Sigmoid colon (tissue), 4 donors: ENCODE results near the gene ROBO1.

Experiments
- POLR2A ChIP-seq, 2 donors: fragments of 450-650 bp; IDR thresholded peaks; one replicate each; pipeline ENCODE4 v1.6.1; 2016; ENCODE audit warnings: antibody characterized with exemption in 2 of 2, mild to moderate bottlenecking in 2 of 2, moderate library complexity in 2 of 2
- POLR2AphosphoS5 ChIP-seq, 4 donors: sonication (generic); formaldehyde crosslinking; IDR thresholded peaks; one replicate each; pipeline ENCODE4 v1.6.1; 2017; ENCODE audit warnings: antibody characterized with exemption in 4 of 4
- TF ChIP-seq, protein P1 (sequence below), 4 experiments: fragments of 450-650 bp in 3 of 4; fragments of 200-600 bp in 1 of 4; IDR thresholded peaks; one replicate each; pipeline ENCODE4 v1.5.1; 2016 to 2019; ENCODE audit warnings: antibody characterized with exemption in 4 of 4, mild to moderate bottlenecking in 3 of 4, moderate library complexity in 2 of 4

DNA sequence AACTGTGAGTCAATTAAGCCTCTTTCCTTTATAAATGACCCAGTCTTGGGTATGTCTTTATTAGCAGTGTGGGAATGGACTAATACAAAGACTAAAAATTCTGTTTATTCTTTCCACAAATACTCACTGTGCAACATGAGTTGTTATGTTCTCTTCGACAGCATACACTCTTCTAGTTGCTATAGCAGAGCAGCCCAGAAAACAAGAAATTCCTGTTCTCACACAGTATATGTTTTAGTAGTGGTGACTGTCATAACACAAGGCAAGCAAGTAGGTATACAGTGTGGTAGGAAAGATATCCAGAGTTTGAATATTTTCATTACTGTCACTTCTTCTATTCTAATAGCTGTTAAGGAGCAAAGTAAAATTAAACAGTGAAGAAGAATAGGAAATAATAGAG, 453.3 kb downstream of the ROBO1 start:
- TF ChIP-seq POLR2A (IDR thresholded peaks at IDR 0.05) = no peak
- TF ChIP-seq, protein P1, sequence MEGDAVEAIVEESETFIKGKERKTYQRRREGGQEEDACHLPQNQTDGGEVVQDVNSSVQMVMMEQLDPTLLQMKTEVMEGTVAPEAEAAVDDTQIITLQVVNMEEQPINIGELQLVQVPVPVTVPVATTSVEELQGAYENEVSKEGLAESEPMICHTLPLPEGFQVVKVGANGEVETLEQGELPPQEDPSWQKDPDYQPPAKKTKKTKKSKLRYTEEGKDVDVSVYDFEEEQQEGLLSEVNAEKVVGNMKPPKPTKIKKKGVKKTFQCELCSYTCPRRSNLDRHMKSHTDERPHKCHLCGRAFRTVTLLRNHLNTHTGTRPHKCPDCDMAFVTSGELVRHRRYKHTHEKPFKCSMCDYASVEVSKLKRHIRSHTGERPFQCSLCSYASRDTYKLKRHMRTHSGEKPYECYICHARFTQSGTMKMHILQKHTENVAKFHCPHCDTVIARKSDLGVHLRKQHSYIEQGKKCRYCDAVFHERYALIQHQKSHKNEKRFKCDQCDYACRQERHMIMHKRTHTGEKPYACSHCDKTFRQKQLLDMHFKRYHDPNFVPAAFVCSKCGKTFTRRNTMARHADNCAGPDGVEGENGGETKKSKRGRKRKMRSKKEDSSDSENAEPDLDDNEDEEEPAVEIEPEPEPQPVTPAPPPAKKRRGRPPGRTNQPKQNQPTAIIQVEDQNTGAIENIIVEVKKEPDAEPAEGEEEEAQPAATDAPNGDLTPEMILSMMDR (IDR thresholded peaks at IDR 0.05) = no peak
- TF ChIP-seq POLR2AphosphoS5 (IDR thresholded peaks at IDR 0.05) = no peak
